ENCODE results near the gene POMGNT1. TPM values are rescaled to one million over a fixed set of nuclear protein-coding genes. Genes with fewer than 3 reads are reported as not detected.

POMGNT1 gene
- total and polyA plus RNA-seq, 2 of the 13 experiments (the other 11 are each of a cell fraction or from before 2014, with no cell fraction given) = 33.9 to 46.8 TPM

DNA sequence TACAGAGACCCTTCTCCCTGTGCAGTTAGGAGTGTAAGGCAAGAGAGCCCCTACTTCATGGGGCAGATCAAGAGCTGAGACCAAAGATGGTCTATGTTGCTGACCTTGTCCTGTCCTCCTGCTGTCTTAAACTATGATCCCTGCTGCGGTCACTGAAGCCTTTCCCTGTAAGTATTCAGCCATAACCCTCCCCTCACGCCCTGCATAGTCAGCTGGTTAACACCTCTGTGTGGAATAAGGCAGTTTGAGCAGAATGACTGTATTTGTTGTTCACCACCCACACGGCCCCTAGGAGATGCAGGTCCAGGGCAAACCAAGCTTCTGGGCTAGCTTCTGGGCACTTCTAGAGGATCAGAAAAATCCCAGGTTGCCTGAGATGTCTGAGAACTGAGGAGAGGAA, 23.0 kb downstream of the POMGNT1 start:
- Histone ChIP-seq H3K27ac (ENCODE audit: extremely low read length, insufficient read depth, low read length) (no peak overlapping the region), H3K4me2 (ENCODE audit: low read depth, low read length) (peak overlapping the region; percentile 70; the same call in 1 of the 2 replicates), H3K4me1 (ENCODE audit: insufficient read depth, low read length) (peaks cover 37% of the 10 kb centered on the region)

DNA sequence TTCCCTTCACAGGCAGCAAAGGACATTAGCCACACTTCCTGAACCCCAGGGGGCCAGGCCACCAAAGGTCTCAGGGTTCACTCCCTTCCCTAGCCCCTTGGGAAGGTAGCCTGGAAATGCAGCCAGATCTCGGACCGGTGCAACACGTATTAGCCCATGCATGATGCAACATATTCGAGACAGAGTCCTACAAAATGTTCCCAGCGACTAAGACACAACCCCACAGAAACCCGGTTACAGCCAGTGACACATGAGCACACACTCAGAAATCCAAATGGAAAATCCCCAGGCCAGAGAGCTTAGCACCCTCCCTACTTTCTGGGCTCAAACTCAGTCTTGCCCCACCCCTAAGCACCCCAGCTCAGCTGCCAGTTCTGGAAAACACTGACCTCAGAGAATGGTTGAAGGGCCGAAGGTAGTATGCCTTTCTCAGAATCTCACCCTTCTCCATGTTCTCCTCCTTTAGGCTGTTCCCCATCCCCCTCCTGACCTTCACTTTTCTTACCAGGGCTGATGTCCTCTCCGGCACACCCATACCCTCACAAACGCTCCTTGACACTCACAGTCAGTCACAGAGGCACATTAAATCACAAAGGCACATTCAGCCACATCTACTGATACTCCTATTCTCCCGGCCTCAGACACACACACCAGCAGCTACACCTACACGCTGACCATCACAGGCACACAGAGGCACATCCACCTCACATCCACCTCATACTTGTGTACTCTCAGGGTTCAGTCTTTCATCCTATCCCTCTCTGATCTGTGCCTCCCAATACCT, 23.6 kb downstream of the POMGNT1 start, which contains the start of gene TSPAN1:
TSS of gene TSPAN1 (plus strand) at position 640 of the 784 bp plus-strand sequence. CDS start 6,021 bp downstream, outside the sequence.
- intact Hi-C loops (cut with micrococcal nuclease; ENCODE audit: unreplicated experiment) (loop anchor here (5.0 kb wide), 1 partner anchor 327 kb away; no protein-coding TSS in a partner anchor), in situ Hi-C loops (cut with HindIII; ENCODE audit: extremely low pct_ligation_motif_present, low pct_unique_long_range_greater_than_20kb) (loop anchor here (5.0 kb wide), 1 partner anchor 137 kb away; no protein-coding TSS in a partner anchor)
- no peaks in the 10 kb centered on the region for H3K9me3 ChIP-seq (ENCODE audit: low read length)
- no peak within 1 kb of the TSS for H3K27ac ChIP-seq (ENCODE audit: extremely low read length, insufficient read depth, low read length)
- ATAC-seq (peak; percentile 41), DNase-seq (ENCODE audit: low spot score) (no peak), FAIRE-seq (no peak)
- BruUV-seq (replicated peaks) = no TSS peak
- H3K79me2 ChIP-seq (ENCODE audit: insufficient read depth, low read length) = no peaks in the 10 kb centered on the region
- CTCF ChIA-PET (ENCODE audit: low intra/inter-chr PET ratio, low total read pairs) = no interaction called here
- H3K36me3 ChIP-seq (replicated peaks in 1 of 2; ENCODE audit: control insufficient read depth in 1 of 2, insufficient read depth in 2 of 2, low read length in 2 of 2) = no peaks in the 10 kb centered on the region
- peaks cover 31% of the 10 kb centered on the region for H3K4me1 ChIP-seq (ENCODE audit: insufficient read depth, low read length)
- no peaks in the 10 kb centered on the region for H4K20me1 ChIP-seq (ENCODE audit: insufficient read depth, low read length)
- peak within 1 kb of the TSS; percentile 33 for H3K9ac ChIP-seq (ENCODE audit: insufficient read depth, low read depth, low read length)
- POLR2A ChIA-PET = no interaction called here
- 4% methylated on average over 11 of the region's 11 CpGs for WGBS (ENCODE audit: low lambda C conversion rate)
- H3K27me3 ChIP-seq (ENCODE audit: control insufficient read depth in 1 of 2, insufficient read depth in 2 of 2, low read length in 2 of 2) = peaks cover 0 to 10% of the 10 kb centered on the region in 2 experiments; a peak in 2 of 5 replicates
- H3K4me3 ChIP-seq (replicated peaks in 1 of 3; ENCODE audit: insufficient read depth in 1 of 3, low read depth in 2 of 3, low read length in 3 of 3) = peak within 1 kb of the TSS in 2 of 3 experiments; percentile 28 to 63; a peak in 3 of 6 replicates
- H2AFZ ChIP-seq (ENCODE audit: low read length) = peak within 1 kb of the TSS; percentile 81
- H3K4me2 ChIP-seq (ENCODE audit: low read depth, low read length) = peak within 1 kb of the TSS; percentile 70
- TF ChIP-seq ATF1 (CRISPR knock-in tag; IDR thresholded peaks at IDR 0.05) (no peak), ZFP41 (CRISPR knock-in tag; IDR thresholded peaks at IDR 0.05; ENCODE audit: borderline replicate concordance) (no peak), ZNF605 (CRISPR knock-in tag; IDR thresholded peaks at IDR 0.05) (peak; percentile 26; the same call in 1 of the 2 replicates), ATF7 (IDR thresholded peaks at IDR 0.05) (0 out of 2 replicates have a peak, but pooled peaks have one; percentile 12), ATF7 (CRISPR knock-in tag; IDR thresholded peaks at IDR 0.05) (no peak), CEBPB (IDR thresholded peaks at IDR 0.05; ENCODE audit: borderline replicate concordance, low read depth, low read length) (peak; percentile 70; the same call in 1 of the 2 replicates)
- TF ChIP-seq, protein P1, sequence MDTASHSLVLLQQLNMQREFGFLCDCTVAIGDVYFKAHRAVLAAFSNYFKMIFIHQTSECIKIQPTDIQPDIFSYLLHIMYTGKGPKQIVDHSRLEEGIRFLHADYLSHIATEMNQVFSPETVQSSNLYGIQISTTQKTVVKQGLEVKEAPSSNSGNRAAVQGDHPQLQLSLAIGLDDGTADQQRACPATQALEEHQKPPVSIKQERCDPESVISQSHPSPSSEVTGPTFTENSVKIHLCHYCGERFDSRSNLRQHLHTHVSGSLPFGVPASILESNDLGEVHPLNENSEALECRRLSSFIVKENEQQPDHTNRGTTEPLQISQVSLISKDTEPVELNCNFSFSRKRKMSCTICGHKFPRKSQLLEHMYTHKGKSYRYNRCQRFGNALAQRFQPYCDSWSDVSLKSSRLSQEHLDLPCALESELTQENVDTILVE (CRISPR knock-in tag; IDR thresholded peaks at IDR 0.05) = no peak
- TF ChIP-seq, protein P2, sequence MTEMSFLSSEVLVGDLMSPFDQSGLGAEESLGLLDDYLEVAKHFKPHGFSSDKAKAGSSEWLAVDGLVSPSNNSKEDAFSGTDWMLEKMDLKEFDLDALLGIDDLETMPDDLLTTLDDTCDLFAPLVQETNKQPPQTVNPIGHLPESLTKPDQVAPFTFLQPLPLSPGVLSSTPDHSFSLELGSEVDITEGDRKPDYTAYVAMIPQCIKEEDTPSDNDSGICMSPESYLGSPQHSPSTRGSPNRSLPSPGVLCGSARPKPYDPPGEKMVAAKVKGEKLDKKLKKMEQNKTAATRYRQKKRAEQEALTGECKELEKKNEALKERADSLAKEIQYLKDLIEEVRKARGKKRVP (CRISPR knock-in tag; IDR thresholded peaks at IDR 0.05) = peak in 1 of 2 experiments; percentile 88; a peak in 2 of 4 replicates
- TF ChIP-seq, protein P3, sequence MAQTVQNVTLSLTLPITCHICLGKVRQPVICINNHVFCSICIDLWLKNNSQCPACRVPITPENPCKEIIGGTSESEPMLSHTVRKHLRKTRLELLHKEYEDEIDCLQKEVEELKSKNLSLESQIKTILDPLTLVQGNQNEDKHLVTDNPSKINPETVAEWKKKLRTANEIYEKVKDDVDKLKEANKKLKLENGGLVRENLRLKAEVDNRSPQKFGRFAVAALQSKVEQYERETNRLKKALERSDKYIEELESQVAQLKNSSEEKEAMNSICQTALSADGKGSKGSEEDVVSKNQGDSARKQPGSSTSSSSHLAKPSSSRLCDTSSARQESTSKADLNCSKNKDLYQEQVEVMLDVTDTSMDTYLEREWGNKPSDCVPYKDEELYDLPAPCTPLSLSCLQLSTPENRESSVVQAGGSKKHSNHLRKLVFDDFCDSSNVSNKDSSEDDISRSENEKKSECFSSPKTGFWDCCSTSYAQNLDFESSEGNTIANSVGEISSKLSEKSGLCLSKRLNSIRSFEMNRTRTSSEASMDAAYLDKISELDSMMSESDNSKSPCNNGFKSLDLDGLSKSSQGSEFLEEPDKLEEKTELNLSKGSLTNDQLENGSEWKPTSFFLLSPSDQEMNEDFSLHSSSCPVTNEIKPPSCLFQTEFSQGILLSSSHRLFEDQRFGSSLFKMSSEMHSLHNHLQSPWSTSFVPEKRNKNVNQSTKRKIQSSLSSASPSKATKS (CRISPR knock-in tag; IDR thresholded peaks at IDR 0.05) = 0 out of 2 replicates have a peak, but pooled peaks have one; percentile 19

More for the DNA sequence above, 23.0 kb downstream of the POMGNT1 start:
- peak overlapping the region; percentile 62 for H2AFZ ChIP-seq (ENCODE audit: low read length)
- no peak for TF ChIP-seq YEATS2 (CRISPR knock-in tag; IDR thresholded peaks at IDR 0.05; ENCODE audit: borderline replicate concordance)
- no peak for TF ChIP-seq ZNF10 (CRISPR knock-in tag; IDR thresholded peaks at IDR 0.05; ENCODE audit: borderline replicate concordance, low read depth)
- no peak for TF ChIP-seq CREB1 (IDR thresholded peaks at IDR 0.05)
- TF ChIP-seq CREB1 (CRISPR knock-in tag; IDR thresholded peaks at IDR 0.05) = 0 out of 2 replicates have a peak, but pooled peaks have one; percentile 17
- TF ChIP-seq ZNF780A (CRISPR knock-in tag; IDR thresholded peaks at IDR 0.05) = 0 out of 2 replicates have a peak, but pooled peaks have one; percentile 43
- no peak for TF ChIP-seq ARHGAP35 (CRISPR knock-in tag; IDR thresholded peaks at IDR 0.05; ENCODE audit: borderline replicate concordance)
- ATAC-seq = peak; percentile 5; the same call in 2 of the 3 replicates
- peak overlapping the region in 1 of 3 experiments; percentile 63; a peak in 1 of 6 replicates for H3K4me3 ChIP-seq (replicated peaks in 1 of 3; ENCODE audit: insufficient read depth in 1 of 3, low read depth in 2 of 3, low read length in 3 of 3)
- H3K36me3 ChIP-seq (replicated peaks in 1 of 2; ENCODE audit: control insufficient read depth in 1 of 2, insufficient read depth in 2 of 2, low read length in 2 of 2) = no peaks in the 10 kb centered on the region
- H3K9ac ChIP-seq (ENCODE audit: insufficient read depth, low read depth, low read length) = 0 out of 2 replicates have a peak overlapping the region, but pooled peaks have one; percentile 33
- ChIA-PET CTCF (ENCODE audit: low intra/inter-chr PET ratio, low total read pairs) (no interaction called here), POLR2A (no interaction called here)
- no peak for FAIRE-seq
- no peak for DNase-seq (ENCODE audit: low spot score)
- peaks cover 0 to 10% of the 10 kb centered on the region in 2 experiments; a peak in 2 of 5 replicates for H3K27me3 ChIP-seq (ENCODE audit: control insufficient read depth in 1 of 2, insufficient read depth in 2 of 2, low read length in 2 of 2)
- intact Hi-C loops (cut with micrococcal nuclease; ENCODE audit: unreplicated experiment) = loop anchor here (5.0 kb wide), 1 partner anchor 328 kb away; no protein-coding TSS in a partner anchor
- no peaks in the 10 kb centered on the region for H3K79me2 ChIP-seq (ENCODE audit: insufficient read depth, low read length)
- in situ Hi-C loops (cut with HindIII; ENCODE audit: extremely low pct_ligation_motif_present, low pct_unique_long_range_greater_than_20kb) = loop anchor here (5.0 kb wide), 1 partner anchor 138 kb away; no protein-coding TSS in a partner anchor
- H3K9me3 ChIP-seq (ENCODE audit: low read length) = no peaks in the 10 kb centered on the region
- 0% methylated on average over 3 of the region's 3 CpGs for WGBS (ENCODE audit: low lambda C conversion rate)
- no peaks in the 10 kb centered on the region for H4K20me1 ChIP-seq (ENCODE audit: insufficient read depth, low read length)
- no TSS peak for BruUV-seq (replicated peaks)

Measured in HepG2 (cell line).